ENCODE results near the gene ABCB11. TPM values are rescaled to one million over a fixed set of nuclear protein-coding genes. Genes with fewer than 3 reads are reported as not detected.

ABCB11 gene
- total RNA-seq, 1 experiment from 2014 or later: 0.05 TPM

- intact Hi-C loops (cut with micrococcal nuclease; ENCODE audit: unreplicated experiment): loop anchor here (10.0 kb wide), 1 partner anchor 781 kb away; no protein-coding TSS in a partner anchor
- no peak for ATAC-seq
- in situ Hi-C loops (cut with HindIII; ENCODE audit: low pct_unique_long_range_greater_than_20kb, low sequenced_read_pairs): no loop called here
- ChIA-PET CTCF (no interaction called here), POLR2A (no interaction called here)
- H3K36me3 ChIP-seq (ENCODE audit: control insufficient read depth, insufficient read depth, low read length): no peaks in the 10 kb centered on the region
- H3K9me3 ChIP-seq (ENCODE audit: control insufficient read depth, insufficient read depth, low read depth, low read length): peaks cover 4% of the 10 kb centered on the region; the same call in 1 of the 2 replicates
- no peak overlapping the region for H3K27ac ChIP-seq (ENCODE audit: low read length)
- 0 out of 2 replicates have a peak, but pooled peaks cover 3% of the 10 kb centered on the region for H3K4me1 ChIP-seq (ENCODE audit: control insufficient read depth, insufficient read depth, low read length)
- BruUV-seq (replicated peaks): no TSS peak
- no peak for DNase-seq (ENCODE audit: low read depth, low spot score)
- no peak overlapping the region for H3K4me3 ChIP-seq (ENCODE audit: low read depth in 2 of 2, low read length in 2 of 2)
- H3K27me3 ChIP-seq (ENCODE audit: control insufficient read depth, insufficient read depth, low read length): peaks cover 14% of the 10 kb centered on the region
- TF ChIP-seq, protein P1, sequence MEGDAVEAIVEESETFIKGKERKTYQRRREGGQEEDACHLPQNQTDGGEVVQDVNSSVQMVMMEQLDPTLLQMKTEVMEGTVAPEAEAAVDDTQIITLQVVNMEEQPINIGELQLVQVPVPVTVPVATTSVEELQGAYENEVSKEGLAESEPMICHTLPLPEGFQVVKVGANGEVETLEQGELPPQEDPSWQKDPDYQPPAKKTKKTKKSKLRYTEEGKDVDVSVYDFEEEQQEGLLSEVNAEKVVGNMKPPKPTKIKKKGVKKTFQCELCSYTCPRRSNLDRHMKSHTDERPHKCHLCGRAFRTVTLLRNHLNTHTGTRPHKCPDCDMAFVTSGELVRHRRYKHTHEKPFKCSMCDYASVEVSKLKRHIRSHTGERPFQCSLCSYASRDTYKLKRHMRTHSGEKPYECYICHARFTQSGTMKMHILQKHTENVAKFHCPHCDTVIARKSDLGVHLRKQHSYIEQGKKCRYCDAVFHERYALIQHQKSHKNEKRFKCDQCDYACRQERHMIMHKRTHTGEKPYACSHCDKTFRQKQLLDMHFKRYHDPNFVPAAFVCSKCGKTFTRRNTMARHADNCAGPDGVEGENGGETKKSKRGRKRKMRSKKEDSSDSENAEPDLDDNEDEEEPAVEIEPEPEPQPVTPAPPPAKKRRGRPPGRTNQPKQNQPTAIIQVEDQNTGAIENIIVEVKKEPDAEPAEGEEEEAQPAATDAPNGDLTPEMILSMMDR (IDR thresholded peaks at IDR 0.05): no peak
- TF ChIP-seq TCF7L2 (IDR thresholded peaks at IDR 0.05; ENCODE audit: low read depth, low read length) (no peak), SIN3A (IDR thresholded peaks at IDR 0.05; ENCODE audit: borderline replicate concordance, insufficient read depth, low read depth, low read length) (no peak), POLR2AphosphoS5 (IDR thresholded peaks at IDR 0.05; ENCODE audit: low read depth, low read length) (no peak)
- TF ChIP-seq, protein P2, sequence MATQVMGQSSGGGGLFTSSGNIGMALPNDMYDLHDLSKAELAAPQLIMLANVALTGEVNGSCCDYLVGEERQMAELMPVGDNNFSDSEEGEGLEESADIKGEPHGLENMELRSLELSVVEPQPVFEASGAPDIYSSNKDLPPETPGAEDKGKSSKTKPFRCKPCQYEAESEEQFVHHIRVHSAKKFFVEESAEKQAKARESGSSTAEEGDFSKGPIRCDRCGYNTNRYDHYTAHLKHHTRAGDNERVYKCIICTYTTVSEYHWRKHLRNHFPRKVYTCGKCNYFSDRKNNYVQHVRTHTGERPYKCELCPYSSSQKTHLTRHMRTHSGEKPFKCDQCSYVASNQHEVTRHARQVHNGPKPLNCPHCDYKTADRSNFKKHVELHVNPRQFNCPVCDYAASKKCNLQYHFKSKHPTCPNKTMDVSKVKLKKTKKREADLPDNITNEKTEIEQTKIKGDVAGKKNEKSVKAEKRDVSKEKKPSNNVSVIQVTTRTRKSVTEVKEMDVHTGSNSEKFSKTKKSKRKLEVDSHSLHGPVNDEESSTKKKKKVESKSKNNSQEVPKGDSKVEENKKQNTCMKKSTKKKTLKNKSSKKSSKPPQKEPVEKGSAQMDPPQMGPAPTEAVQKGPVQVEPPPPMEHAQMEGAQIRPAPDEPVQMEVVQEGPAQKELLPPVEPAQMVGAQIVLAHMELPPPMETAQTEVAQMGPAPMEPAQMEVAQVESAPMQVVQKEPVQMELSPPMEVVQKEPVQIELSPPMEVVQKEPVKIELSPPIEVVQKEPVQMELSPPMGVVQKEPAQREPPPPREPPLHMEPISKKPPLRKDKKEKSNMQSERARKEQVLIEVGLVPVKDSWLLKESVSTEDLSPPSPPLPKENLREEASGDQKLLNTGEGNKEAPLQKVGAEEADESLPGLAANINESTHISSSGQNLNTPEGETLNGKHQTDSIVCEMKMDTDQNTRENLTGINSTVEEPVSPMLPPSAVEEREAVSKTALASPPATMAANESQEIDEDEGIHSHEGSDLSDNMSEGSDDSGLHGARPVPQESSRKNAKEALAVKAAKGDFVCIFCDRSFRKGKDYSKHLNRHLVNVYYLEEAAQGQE (IDR thresholded peaks at IDR 0.05; ENCODE audit: insufficient read depth in 1 of 2, low read depth in 2 of 2, low read length in 1 of 2): no peak
Measured at GRCh38 chr2:168915441-168916330, 115.4 kb downstream of the ABCB11 start.

DNA sequence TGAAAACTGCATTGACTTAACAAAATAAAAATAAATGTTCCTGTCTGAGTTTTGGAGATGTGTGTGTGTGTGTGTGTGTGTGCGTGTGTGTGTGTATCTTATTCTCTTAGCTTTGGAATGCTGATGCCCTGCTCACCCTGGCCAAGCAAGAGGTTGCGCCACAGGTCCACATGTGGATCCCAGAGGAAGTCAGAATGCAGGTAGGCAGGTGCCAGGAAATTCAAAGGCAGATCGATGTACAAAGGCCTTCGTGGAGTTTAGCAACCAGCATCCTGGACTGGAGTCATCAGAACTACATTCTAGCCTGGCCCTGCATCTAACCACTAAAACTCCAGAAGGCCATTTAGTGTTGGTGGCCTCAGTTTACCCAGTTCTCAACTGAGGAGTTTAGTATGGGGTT is 117.6 kb downstream of the ABCB11 start:
- ChIA-PET CTCF (no interaction called here), POLR2A (no interaction called here)
- intact Hi-C loops (cut with micrococcal nuclease; ENCODE audit: unreplicated experiment) (loop anchor here (10.0 kb wide), 1 partner anchor 779 kb away; no protein-coding TSS in a partner anchor), in situ Hi-C loops (cut with HindIII; ENCODE audit: low pct_unique_long_range_greater_than_20kb, low sequenced_read_pairs) (no loop called here)
- Histone ChIP-seq H3K27ac (ENCODE audit: low read length) (no peak overlapping the region), H3K9me3 (ENCODE audit: control insufficient read depth, insufficient read depth, low read depth, low read length) (peaks cover 4% of the 10 kb centered on the region; the same call in 1 of the 2 replicates), H3K27me3 (ENCODE audit: control insufficient read depth, insufficient read depth, low read length) (peaks cover 21% of the 10 kb centered on the region), H3K4me3 (ENCODE audit: low read depth in 2 of 2, low read length in 2 of 2) (no peak overlapping the region), H3K4me1 (ENCODE audit: control insufficient read depth, insufficient read depth, low read length) (0 out of 2 replicates have a peak, but pooled peaks cover 3% of the 10 kb centered on the region), H3K36me3 (ENCODE audit: control insufficient read depth, insufficient read depth, low read length) (no peaks in the 10 kb centered on the region)
- no TSS peak for BruUV-seq (replicated peaks)
- DNase-seq (ENCODE audit: low read depth, low spot score) (no peak), ATAC-seq (no peak)
- TF ChIP-seq, protein P2 (IDR thresholded peaks at IDR 0.05; ENCODE audit: insufficient read depth in 1 of 2, low read depth in 2 of 2, low read length in 1 of 2): no peak
- TF ChIP-seq, protein P1 (IDR thresholded peaks at IDR 0.05): no peak
- TF ChIP-seq POLR2AphosphoS5 (IDR thresholded peaks at IDR 0.05; ENCODE audit: low read depth, low read length): no peak
